H1 (cell line): ENCODE data around the gene MYO1D. TPM values are rescaled to one million over a fixed set of nuclear protein-coding genes. Genes with fewer than 3 reads are reported as not detected.

Source experiments
- ASH2L ChIP-seq: fragments of 200-600, 300-600 bp; sonication (generic); IDR thresholded peaks from one replicate; pipeline ENCODE4 v1.7.1; 2017; ENCODE audit warnings: low read length
- BCL11A ChIP-seq, 2 experiments: IDR thresholded peaks; one replicate each; pipeline ENCODE4 v1.6.1; 2011; ENCODE audit warnings: low read depth in 2 of 2, low read length in 2 of 2, mild to moderate bottlenecking in 2 of 2
- GABPA ChIP-seq: IDR thresholded peaks from 2 replicates; pipeline ENCODE4 v1.6.1; 2011; ENCODE audit warnings: mild to moderate bottlenecking, low read length, moderate library complexity, borderline replicate concordance; ENCODE audit not compliant: insufficient read depth
- HDAC2 ChIP-seq, 2 experiments: fragments of 300-600 bp in 1 of 2; sonication (generic) in 1 of 2; IDR thresholded peaks; 2 replicates each; pipeline ENCODE4 v1.6.1; 2011 to 2012; ENCODE audit warnings: low read depth in 2 of 2, low read length in 2 of 2, mild to moderate bottlenecking in 2 of 2, moderate library complexity in 2 of 2, borderline replicate concordance in 1 of 2, inconsistent platforms in 1 of 2
- NRF1 ChIP-seq: IDR thresholded peaks from 2 replicates; pipeline ENCODE4 v1.6.1; 2011; ENCODE audit warnings: mild to moderate bottlenecking, low read depth, low read length, improper control_type of control experiment
- SRF ChIP-seq: IDR thresholded peaks from 2 replicates; pipeline ENCODE4 v1.6.1; 2011; ENCODE audit warnings: mild to moderate bottlenecking, low read depth, low read length, moderate library complexity
- polyA plus RNA-seq, 7 experiments: library from polyadenylated mRNA; depleted of rRNA in 3 of 7; stranded (reverse) in 5 of 7; unstranded in 2 of 7; fragments of >200 nt in 5 of 7; fragments of 200-250 nt in 2 of 7; gene quantifications; 1 replicate in 5 of 7; 2 replicates in 1 of 7; 4 replicates in 1 of 7; pipeline versions ENCODE4 v1.2.1 to v1.2.3, GENCODE V29; 2011 to 2013; ENCODE audit warnings: missing spikeins in 2 of 7, mixed read lengths in 2 of 7
- total RNA-seq: library from RNA; stranded (reverse); fragmentation: NEBNext Ultra II Directional; extraction: Animal tissue kit (Norgen Biotek cat#: 25700); gene quantifications from 2 replicates; pipeline ENCODE4 v1.2.1, GENCODE V29; 2021

MYO1D gene
- total and polyA plus RNA-seq, 2 of the 8 experiments (the other 6 are each of a cell fraction or from before 2014, with no cell fraction given) = 6.5 to 25.4 TPM

- no peak for TF ChIP-seq HDAC2 (IDR thresholded peaks at IDR 0.05; ENCODE audit: borderline replicate concordance in 1 of 2, low read depth in 2 of 2, low read length in 2 of 2)
- no peak for TF ChIP-seq BCL11A (IDR thresholded peaks at IDR 0.05; ENCODE audit: low read depth in 2 of 2, low read length in 2 of 2)
- TF ChIP-seq SRF = no peak
- no peak for TF ChIP-seq ASH2L
- TF ChIP-seq GABPA = no peak
- no peak for TF ChIP-seq NRF1
These were observed 204.2 kb downstream of the MYO1D start (continued) for GRCh38 chr17:32672711-32673110.
